Stimulated activated CD4-positive, alpha-beta T cell treated with anti-CD3 and anti-CD28 coated beads, Interleukin-1b, Interleukin-23, amount 100 ng/mL, for 24 hours (primary cell): ENCODE results near the gene ANKRD36C.
"Not testable (repeated sequence)": the region's sequence is repeated elsewhere in the genome, so short reads cannot be mapped to it uniquely, and the experiment has no call there.

Source experiments
- DNase-seq, 4 experiments: peaks; one replicate each; pipeline ENCODE4 v3.0.0-alpha.2; 2020; ENCODE audit warnings: low read depth in 4 of 4, low spot score in 1 of 4

ANKRD36C gene

DNA sequence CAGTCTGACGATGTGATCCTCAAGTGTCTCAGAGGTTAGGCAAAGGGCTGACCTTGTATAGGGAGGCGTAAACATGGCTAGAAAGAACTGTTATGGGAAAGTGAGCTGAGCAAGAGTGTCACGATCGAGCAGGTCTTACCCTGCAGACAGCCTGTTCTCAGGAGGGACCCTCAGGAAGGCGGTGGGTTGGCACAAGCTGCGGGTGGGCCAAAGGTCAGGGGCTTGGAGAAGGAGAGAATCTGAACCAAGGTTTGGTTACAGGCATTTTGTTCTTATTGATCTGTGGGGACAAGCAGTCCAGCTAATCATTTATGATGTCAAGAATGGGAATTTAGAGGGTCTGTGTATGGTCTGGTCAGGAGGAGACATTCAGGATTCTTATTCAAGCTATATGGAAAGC is 16.4 kb upstream of the ANKRD36C start:
- DNase-seq: not testable (repeated sequence)

DNA sequence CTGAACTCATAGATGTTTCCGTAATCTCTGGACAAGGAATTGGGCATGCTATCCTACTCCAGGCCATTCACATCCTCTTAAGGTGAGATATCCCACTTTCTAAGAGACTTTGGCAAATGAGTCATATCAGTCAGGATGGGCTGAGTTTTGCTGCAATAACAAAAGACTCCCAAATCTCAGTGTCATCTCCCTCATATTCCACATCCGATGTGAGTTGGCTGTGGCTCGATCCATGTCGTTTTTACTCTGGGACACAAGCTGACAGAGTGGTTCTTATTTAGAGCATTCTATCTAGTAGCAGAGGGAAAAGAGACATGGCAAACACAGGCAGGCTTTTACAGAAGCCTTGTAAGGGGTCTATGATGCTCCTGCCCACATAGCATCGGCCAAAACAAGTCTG is 14.6 kb upstream of the ANKRD36C start:
- DNase-seq: not testable (repeated sequence)

DNA sequence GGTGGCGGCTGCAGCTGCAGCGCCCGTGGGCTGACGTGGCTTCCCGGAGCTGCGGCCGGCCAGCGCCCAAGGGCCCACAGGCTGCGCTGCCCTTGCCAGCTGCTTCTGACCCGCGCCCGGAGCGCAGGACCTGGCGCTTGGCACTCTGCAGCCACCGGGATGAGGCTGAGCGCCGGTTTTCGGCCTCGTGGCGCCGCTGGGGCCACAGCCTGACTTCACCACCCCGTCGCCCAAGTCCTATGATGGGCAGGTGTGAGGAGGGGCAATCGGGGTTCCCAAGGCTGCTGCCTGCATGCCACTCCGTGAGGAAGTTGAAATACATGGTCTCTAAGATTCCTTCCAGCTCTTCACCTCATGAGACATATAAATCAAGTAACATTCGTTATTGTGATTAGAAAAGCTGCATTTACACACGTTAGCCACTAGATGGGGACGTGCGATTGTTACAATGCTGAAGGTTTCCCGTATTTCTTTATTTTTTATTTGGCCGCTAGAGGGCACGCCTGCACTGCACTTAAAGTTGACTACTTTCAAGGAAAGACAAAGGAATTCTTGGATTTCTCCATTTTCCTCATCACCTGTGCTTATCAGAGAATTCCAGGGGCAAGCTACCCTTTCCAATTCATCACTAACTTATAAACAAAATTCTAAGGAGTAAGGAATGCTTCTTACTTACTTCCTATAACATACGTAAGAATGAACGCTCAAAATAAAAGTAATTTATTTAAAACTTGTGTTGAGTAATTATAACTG is 1.1 kb upstream of the ANKRD36C start:
- DNase-seq: peak in 3 of 4 experiments; percentile 4 to 21 (median 10)

DNA sequence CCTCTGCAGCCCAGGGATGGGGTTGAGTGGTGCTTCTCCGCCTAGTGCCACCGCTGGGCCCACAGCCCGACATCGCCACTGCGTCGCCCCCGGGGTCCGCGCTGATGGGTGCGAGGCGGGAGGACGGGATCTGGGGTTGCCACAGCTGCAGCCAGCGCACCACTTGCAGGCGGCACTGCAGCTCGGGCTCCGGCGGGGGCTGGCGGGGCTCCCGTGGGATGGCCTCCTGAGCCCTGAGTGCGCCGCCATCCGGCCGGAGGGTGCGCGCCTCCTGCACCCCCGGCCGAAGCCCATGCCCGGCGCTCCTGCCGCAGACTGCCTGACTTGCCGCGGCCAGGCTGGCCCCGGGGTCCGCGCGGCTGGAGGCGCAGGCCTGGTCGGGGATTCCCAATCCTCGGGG is 478 bp upstream of the ANKRD36C start:
- peak in 1 of 4 experiments; percentile 18 for DNase-seq

DNA sequence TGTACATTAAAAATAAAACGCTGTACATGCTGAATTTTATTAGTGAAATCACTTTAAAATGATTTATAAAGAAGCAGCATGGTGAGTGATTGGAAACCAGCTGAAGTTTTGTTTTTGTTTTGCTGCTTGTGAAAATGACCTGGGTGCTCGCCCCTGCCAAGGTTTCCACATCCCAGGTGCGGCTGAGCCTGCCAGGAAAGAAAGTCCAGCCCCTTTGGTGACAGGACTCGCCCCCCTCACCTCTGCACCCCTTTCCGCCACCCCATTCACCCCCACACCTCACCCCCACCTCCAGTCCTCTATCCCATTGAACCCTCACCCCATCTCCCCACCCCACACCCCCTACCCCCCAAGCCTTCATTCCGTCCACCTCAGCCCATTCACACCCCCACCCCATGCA is 740 bp downstream of the ANKRD36C start:
- not testable (repeated sequence) for DNase-seq

DNA sequence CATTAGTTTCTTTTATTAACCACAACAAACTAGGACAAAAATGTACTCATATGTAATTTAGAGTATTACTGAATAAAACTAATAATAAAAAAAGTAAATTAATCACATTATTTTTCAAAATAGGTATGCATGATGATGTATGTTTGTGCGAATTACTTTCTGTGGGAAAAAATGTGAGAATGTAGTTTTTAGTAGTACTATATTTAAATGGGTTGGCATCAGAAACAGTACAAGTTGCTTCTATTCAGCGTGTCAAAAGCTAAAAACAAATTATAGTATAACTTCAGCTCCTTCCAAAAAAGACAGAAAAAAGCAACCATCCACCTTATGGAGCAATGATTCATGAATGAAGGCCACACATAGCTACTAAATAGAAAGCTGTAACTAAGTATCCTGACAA is 40.0 kb downstream of the ANKRD36C start:
- not testable (repeated sequence) for DNase-seq

DNA sequence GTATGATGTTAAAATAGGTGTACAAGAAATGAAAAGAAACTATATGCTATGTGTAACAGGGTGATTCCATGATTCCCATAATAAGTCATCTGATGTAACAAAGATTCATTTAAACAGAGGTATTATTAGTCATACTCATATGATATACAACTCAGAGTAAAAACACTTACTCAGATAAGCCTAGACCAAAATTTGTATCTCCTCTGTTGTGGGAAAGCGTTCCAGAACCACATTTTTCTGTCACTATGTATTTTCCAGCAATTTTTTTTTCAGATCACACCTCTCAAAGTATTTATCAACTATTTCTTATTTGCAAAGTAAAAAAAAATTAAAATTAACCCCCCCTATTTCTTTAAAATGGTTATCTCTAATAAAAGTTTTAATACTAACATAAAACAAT is 43.6 kb downstream of the ANKRD36C start:
- not testable (repeated sequence) for DNase-seq

DNA sequence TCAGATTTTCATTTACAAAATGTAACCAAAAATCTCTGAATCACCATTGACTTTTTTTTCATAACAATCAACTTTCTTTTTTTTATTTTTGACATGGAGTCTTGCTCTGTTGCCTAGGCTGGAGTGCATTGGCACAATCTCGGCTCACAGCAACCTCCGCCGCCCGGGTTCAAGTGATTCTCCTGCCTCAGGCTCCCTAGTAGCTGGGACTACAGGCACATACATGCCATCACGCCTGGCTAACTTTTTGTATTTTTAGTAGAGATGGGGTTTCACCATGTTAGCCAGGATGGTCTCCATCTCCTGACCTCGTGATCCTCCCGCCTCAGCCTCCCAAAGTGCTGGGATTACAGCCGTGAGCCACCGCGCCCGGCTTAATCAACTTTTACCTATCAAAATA is 51.7 kb downstream of the ANKRD36C start:
- DNase-seq: not testable (repeated sequence)

DNA sequence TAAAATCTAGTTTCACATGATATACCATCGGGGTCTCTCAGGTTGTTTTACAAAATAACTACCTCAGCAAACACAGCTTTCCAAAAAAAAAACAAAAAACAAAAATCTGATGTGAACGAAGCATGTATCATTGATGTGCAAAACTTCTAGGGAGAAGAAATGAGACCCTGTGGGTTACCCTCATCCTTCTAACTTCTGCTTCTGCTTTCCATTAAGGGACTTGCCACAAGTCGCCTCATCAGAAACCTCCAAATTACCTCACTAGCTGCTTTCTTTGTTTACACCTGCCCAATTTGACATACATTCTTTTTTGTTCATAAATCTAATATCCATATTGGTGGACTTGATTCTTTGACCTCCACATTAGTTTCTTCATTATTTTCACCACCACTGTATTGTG is 60.9 kb downstream of the ANKRD36C start:
- DNase-seq: not testable (repeated sequence)

DNA sequence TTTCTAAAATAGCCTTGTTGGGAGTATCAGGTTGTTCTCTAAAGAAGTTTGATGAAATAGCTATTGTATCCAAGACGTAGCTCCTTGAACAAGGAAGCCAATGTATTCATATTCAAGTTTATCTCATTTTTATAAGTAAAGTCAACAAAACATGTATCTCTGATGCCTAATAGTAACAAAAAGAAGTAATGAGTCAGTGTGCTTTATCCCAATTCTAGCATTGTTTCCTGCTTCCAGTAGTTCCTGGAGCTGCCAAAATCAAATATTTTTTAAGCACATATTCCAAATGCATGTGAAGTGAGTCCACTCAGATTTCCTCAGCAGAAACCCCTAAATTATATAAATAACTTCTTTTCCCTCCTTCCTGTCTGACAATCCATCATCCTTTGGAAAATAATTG is 74.6 kb downstream of the ANKRD36C start:
- not testable (repeated sequence) for DNase-seq

DNA sequence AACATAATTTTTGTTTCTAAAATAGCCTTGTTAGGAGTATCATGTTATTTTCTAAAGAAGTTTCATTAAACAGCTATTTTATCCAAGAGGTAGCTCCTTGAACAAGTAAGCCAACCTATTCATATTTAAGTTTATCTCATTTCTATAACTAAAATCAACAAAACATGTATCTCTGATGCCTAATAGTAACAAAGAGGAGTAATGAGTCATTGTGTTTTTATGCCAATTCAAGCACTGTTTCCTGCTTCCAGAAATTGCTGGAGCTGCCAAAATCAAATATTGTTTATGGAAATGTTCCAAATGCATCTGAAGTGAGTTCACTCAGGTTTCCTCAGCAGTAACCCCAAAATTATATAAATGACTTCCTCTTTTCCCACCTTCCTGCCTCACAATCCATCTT is 76.5 kb downstream of the ANKRD36C start:
- DNase-seq: not testable (repeated sequence)

DNA sequence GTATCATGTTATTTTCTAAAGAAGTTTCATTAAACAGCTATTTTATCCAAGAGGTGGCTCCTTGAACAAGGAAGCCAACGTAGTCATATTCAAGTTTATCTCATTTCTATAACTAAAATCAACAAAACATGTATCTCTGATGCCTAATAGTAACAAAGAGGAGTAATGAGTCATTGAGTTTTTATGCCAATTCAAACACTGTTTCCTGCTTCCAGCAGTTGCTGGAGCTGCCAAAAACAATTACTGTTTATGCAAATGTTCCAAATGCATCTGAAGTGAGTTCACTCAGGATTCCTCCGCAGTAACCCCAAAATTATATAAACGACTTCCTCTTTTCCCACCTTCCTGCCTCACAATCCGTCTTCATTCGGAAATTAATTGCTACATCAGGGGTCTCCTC is 80.2 kb downstream of the ANKRD36C start:
- not testable (repeated sequence) for DNase-seq

DNA sequence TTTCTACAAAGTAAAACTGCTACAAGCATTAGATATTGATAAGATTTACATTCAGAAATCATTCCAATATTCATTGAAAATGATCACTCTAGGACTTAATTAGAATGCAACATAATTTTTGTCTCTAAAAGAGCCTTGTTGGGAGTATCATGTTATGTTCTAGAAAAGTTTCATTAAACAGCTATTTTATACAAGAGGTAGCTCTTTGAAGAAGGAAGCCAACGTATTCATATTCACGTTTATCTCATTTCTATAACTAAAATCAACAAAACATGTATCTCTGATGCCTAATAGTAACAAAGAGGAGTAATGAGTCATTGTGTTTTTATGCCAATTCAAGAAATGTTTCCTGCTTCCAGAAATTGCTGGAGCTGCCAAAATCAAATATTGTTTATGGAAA is 97.2 kb downstream of the ANKRD36C start:
- not testable (repeated sequence) for DNase-seq

DNA sequence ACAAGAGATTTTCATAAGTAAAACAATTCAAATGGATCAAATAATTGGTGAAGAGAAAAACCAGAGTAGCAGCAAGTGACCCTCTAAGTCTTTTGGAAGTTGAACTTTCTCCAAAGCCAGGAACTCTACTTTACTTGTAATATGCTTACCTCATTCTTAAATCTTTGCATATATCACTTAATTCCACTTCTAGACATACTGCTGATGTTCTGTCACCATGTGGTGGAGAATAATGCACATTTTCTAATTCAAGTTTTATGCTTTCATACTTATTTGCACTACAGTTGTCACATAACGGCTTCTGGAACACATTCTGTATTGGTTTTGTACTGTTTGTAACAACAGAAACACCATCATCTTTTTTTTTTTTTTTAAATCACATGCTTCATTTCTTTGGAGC is 123.7 kb downstream of the ANKRD36C start:
- not testable (repeated sequence) for DNase-seq

DNA sequence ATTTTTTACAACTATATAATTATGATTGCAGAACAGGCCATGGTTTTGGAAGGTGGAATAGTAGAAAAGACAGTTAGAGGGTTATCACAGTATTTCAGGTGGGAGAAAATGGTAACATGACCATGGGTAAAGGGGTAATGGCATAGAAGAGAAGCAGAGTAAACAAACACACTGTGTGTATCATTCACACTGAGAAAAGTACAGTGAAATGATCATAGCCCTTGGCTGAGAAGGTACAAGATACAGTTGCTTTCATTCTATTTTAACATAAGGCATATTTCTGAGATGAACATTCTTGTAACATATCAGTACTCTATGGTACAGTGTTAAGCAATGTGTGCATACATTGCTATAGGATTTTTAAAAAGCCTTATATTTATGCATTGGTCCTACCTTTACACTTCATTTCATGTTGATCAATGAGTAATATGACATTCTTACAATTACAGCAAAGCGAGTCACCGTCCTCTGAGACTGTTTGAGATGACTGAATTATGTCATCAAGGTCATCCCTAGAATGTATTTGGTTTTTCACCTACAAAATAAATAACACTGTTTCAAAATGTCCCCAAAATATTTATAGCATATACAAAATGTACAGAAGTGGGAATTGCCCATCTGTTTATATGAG is 124.5 kb downstream of the ANKRD36C start:
- DNase-seq: not testable (repeated sequence)

DNA sequence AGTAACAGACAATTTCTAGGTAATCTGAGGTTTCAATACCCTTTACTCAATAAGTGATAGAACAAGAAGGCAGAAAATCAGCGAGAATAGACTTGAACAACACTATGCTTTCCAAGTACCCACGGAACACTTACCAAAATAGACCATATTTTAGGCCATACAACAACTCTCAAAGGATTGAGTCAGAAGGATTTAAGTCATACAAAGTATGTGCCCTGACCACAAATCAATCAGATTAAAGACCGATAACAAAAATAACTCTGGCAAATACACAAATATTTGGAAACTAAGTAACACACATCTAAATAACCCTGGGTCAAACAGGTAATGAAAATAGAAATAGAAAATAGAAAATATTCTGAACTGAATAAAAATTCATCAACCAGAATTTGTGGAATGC is 129.5 kb downstream of the ANKRD36C start:
- not testable (repeated sequence) for DNase-seq

DNA sequence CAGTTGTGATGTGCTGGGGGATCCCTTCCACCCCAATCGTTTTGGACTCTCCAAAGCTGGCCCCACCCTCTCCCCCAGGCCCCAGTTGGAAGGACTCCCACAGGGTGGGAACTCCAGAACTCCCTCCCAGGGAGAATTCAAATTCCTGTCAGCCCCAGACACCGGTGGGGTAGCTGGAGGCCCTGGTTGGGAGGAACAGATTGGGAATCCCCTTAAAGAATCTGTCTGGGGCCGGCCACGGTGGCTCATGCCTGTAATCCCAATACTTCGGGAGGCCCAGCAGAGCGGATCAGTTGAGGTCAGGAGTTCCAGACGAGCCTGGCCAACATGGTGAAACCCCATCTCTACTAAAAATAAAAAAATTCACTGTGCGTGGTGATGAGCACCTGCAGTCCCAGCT is 155.5 kb downstream of the ANKRD36C start:
- no peak for DNase-seq

DNA sequence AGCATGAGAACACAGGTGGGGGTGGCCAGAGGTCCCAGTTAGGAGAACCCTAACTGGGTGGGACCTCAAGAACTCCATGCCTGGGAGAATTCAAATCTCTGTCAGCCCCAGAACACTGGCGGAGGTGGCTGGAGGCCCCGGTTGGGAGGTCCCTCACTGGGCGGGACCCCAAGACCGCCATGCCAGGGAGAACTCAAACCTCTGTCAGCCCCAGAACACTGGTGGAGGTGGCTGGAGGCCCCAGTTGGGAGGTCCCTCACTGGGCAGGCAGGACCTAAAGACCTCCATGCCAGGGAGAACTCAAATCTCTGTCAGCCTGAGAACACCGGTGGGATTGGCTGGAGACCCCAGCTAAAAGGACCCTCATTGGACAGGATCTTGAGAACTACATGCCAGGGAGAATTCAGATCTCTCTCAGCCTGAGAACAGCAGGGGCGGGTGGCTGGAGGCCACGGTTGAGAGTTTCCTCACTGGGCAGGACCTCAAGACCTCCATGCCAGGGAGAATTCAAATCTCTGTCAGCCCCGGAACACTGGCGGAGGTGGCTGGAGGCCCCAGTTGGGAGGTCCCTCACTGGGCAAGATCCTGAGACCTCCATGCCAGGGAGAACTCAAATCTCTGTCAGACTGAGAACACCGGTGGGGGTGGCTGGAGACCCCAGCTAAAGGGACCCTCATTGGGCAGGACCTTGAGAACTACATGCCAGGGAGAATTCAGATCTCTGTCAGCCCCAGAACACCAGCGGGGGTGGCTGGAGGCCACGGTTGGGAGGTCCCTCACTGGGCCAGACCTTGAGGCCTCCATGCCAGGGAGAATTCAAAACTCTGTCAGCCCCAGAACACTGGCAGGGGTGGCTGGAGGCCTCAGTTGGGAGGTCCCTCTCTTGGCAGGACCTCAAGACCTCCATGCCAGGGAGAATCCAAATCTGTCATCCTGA is 157.3 kb downstream of the ANKRD36C start:
- not testable (repeated sequence) for DNase-seq

DNA sequence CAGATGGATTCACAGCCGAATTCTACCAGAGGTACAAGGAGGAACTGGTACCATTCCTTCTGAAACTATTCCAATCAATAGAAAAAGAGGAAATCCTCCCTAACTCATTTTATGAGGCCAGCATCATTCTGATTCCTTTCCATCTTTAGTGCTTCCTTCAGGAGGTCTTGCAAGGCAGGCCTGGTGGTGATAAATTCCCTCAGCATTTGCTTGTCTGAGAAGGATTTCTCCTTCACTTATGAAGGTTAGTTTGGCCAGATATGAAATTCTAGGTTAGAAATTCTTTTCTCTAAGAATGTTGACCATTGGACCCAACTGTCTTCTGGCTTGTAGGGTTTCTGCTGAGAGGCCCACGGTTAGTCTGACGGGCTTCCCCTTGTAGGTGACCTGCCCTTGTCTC is 167.4 kb downstream of the ANKRD36C start:
- not testable (repeated sequence) for DNase-seq

DNA sequence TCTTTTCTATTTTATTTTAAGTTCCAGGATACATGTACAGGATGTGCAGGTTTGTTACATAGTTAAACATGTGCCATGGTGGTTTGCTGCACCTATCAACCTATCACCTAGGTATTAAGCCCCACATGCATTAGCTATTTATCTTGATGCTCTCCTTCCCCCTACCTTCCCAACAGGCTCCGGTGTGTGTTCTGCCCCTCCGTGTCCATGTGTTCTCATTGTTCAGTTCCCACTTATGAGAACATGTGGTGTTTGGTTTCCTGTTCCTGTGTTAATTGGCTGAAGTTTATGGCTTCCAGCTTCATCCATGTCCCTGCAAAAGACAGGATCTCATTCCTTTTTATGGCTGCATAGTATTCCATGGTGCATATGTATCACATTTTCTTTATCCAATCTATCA is 174.1 kb downstream of the ANKRD36C start:
- not testable (repeated sequence) for DNase-seq

DNA sequence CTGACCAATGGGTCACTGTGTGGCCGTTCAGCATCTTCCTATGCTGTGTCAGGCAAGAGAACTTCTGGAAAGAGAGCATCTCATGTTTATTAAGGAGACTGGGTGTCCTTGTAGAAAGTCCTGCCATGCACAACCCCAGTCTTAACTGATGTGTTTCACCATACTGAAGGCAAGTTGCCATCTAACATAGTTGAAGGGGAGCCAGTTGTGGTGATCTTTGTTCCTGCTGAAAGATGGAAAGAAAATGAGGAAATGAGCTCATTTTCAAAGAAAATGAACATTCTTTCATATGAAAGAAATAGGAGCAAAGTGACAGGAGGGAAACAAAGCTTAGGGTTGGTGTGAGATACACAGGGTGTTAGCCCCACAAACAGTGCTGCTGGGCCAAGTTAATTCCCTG is 178.3 kb downstream of the ANKRD36C start:
- DNase-seq: not testable (repeated sequence)
